ENCODE data around the gene PAK3.

PAK3 gene

GRCh38 chrX:111257733-111258132 lies 161.7 kb downstream of the PAK3 start:
- DNase-seq (ENCODE audit: insufficient read length, low spot score) (no peak), FAIRE-seq (no peak)

- FAIRE-seq (no peak), DNase-seq (ENCODE audit: insufficient read length, low spot score) (no peak)
These were observed 163.6 kb downstream of the PAK3 start for GRCh38 chrX:111259559-111259958.

GRCh38 chrX:111260451-111260850 lies 164.5 kb downstream of the PAK3 start:
- FAIRE-seq (no peak), DNase-seq (ENCODE audit: insufficient read length, low spot score) (no peak)

DNA sequence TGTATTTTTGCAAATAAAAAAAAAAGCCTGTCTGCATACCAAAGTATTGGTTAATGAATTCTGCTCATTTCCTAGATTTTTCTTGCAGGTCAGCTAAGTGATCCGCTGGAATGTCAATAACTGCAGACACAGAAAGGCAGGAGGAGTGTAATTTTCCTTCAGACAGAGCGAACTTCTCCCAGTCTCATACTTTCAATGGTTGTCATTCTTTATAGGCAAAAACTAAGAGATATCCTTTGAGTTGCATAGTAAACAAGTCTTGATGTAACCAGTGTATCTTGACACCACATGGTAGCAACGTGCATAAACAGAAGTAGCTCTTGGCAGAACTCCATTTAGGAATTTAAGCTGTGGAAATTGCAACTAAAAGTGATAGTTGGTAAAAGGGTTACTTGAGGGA lies 166.1 kb downstream of the PAK3 start:
- FAIRE-seq (no peak), DNase-seq (ENCODE audit: insufficient read length, low spot score) (no peak)

- DNase-seq (ENCODE audit: insufficient read length, low spot score) (no peak), FAIRE-seq (no peak)
These were observed 168.4 kb downstream of the PAK3 start for GRCh38 chrX:111264385-111264784.

DNA sequence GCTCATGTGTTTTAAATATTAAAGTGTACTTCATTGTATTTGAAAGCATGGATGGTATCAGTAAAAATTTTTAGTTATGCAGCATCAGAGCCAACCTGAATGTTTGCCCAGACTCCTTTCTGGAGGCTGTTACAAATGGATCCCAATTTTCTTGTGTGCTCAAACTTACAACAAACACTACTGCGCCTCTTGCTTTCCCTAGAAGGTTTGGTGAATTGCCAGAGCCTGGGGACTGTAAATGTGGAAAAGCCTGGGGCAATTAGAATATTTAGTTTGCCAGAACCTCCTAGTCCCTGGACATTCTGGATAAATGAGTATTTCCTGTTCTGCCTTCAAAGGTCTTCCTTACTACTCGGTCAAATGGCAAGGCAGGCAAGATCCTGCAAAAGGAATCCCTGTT lies 169.5 kb downstream of the PAK3 start:
- no peak for DNase-seq (ENCODE audit: insufficient read length, low spot score)
- no peak for FAIRE-seq

GRCh38 chrX:111268506-111268905 lies 172.5 kb downstream of the PAK3 start:
- FAIRE-seq (no peak), DNase-seq (ENCODE audit: insufficient read length, low spot score) (no peak)

- DNase-seq (ENCODE audit: insufficient read length, low spot score) (no peak), FAIRE-seq (no peak)
These were observed 174.3 kb downstream of the PAK3 start, which contains the start of gene CAPN6 for GRCh38 chrX:111270339-111270738. TSS of gene CAPN6 (minus strand) at chrX:111270483. CDS start at chrX:111263936, 6,547 bp downstream.
